Measurements from ENCODE around the gene OBSCN.

Gene OBSCN

DNA sequence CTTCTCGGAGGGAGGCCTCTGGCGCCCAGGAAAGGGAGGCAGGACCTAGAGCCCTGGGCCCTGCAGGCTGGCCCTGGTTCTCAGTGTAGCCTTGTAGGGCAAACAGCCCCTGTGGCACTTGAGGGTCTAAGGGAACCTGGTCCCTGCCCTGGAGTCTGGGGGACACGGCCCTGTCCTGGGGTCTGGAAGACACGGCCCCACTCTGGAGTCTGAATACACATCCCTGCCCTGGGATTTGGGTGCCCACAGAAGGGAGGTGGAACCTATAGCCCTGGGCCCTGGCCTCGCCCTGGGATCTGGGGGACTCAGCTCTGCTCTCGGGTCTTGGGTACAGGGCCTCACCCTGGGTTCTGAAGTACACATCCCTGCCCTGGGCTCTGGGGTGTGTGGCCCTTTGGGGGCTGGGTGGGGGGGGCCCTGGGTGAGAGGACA is 97.9 kb downstream of the OBSCN start:
- no peak for DNase-seq (ENCODE audit: low read depth in 3 of 3)

- no peak for DNase-seq (ENCODE audit: low read depth in 3 of 3)
Observed at GRCh38 chr1:228306275-228307217, 98.7 kb downstream of the OBSCN start.

DNA sequence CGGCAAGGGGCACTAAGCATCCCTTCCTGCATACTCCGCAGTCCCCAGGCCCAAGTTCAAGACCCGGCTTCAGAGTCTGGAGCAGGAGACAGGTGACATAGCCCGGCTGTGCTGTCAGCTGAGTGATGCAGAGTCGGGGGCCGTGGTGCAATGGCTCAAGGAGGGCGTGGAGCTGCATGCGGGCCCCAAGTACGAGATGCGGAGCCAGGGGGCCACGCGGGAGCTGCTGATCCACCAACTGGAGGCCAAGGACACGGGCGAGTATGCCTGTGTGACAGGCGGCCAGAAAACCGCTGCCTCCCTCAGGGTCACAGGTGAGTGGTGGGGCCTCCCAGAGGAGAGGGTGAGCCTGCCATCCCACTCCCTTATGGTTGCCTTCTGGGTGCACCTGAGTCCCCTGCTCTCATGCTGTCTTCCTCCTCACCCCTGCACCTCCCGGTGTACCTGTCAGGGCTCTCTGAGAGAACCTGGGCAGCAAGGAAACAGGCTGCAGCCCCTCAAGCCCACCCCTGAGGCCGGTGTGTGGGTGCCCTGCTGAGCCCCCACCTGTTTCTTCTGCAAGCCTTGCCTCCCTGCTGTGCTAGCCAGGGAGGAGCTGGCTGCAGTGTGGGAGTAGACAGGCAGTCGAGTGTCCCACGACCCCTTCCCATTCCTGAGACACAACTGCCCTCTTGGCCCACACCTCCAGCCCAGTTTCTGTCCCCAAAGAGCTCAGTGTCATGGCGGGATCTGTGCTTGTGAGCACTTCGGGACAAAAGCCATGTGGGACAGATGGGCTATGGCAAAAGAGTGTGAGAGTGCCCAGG is 99.6 kb downstream of the OBSCN start:
- no peak for DNase-seq (ENCODE audit: low read depth in 3 of 3)

DNA sequence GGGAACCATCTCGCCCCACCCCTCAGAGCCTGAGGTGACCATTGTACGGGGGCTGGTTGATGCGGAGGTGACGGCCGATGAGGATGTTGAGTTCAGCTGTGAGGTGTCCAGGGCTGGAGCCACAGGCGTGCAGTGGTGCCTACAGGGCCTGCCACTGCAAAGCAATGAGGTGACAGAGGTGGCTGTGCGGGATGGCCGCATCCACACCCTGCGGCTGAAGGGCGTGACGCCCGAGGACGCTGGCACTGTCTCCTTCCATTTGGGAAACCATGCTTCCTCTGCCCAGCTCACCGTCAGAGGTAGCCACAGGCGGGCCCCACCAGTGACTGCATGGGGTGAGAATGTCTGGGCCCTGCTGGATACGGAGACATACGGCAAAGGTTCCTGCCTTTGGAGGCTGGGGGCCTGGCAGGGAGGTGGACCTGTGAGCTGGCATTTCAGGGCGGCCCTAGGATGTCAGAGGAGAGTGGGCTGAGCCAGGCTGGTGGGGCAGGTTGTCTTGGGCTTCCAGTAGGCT is 100.3 kb downstream of the OBSCN start:
- no peak for DNase-seq (ENCODE audit: low read depth in 3 of 3)

GRCh38 chr1:228308628-228309325 is 100.9 kb downstream of the OBSCN start:
- DNase-seq (ENCODE audit: low read depth in 3 of 3): no peak

DNA sequence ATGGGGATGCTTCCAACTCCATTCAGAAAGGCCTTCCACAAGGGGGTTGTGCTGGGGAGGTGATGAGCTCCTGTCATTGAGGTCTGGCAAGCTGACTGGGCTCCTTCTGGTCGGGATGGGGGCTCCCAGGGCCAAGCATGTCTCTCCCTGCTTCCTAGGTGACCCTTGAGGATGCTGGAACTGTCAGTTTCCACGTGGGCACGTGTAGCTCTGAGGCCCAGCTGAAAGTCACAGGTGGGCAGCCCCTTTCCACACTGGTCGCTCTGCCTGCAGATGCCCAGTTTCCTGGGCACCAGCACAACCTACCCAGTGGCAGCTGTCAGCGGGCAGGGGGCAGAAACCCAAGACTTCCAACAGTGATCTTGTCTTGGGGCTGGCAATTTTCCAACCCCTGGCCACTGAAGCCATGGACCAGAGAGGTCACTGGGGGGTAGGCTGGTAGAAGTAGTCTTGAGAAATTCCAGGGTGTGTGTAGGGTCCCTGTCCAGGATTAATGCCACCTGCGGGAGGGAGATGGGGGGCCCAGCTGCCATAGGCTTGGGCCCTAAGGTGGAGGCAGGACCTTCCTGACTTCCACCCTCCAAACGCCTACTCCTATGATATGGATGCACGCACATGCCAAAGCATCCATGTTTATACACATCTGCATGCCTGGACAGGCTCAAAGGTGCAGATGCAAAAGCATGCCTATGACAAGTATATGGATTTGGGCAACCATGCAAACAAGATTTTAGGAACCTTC is 101.7 kb downstream of the OBSCN start:
- no peak for DNase-seq (ENCODE audit: low read depth in 3 of 3)

DNA sequence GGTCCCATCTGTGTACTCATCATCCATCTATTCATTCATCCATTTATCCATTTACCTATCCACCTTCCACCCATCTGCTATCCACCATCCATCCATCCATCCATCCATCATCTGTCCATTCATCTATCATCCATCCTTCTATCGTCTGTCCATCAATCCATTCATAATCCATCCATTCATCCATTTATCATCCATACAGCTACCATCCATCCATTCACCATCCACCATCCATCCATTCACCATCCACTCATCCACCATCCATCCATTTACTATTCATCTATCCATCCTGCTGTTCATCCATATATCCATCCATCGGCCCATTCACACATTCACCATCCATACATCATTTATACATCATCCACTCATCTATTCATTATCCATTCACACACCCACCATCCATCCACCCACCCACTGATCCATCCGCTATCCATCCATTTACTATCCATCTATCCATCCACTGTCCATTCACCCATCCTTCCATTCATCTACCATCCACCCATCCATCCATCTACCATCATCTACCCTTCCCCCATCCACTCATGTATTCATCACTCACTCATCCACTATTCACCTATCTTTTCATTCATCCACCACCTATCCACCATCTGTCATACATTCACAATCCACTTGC is 102.4 kb downstream of the OBSCN start:
- no peak for DNase-seq (ENCODE audit: low read depth in 3 of 3)

DNA sequence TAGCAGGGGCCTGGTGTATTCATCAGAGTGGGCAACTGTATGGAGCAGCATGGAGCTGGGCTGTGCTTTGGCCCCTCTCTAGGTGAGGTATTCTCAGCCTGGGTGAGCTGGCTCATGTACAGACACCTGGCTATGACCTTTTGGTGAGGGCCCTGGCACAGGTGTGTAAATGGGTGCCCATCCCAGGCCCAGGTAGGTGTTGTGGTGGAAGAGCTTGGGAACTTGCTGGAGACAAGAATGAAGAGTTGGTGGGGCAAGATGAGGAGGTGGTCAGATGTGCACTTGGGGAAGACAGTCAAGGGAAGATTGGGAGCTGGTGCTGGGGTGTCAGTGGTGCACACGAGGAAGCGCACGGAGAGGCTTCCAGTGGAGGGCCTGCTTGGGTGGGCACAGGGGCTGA is 103.2 kb downstream of the OBSCN start:
- no peak for DNase-seq (ENCODE audit: low read depth in 3 of 3)

DNA sequence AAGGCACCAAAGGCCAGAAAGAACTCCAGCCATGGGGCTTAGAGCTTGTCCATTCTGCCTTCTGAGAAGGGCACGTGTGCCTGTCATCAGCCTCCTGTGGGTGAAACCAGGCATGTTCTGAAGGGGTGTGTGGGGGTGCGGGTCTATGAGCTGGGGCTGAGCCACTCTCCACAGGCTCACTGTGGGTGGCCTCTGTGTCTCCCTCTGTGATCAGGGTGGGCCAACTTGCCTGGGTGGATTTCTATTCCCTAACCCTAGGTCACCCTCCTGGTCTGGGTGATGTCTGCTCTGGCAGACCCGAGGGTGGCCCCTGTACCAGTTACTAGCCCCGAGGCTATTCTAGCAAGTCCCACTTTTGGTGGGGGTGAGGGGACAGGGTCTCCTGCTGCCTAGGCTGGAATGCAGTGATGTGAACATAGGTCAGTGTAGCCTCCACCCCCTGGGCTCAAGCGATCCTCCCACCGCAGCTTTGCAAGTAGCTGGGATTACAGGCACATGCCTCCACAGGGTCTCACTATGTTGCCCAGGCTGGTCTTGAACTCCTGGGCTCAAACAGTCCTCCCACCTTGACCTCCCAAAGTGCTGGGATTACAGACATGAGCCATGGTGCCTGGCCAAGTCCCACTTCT is 104.4 kb downstream of the OBSCN start:
- no peak for DNase-seq (ENCODE audit: low read depth in 3 of 3)

GRCh38 chr1:228313536-228314277 is 105.9 kb downstream of the OBSCN start:
- DNase-seq (ENCODE audit: low read depth in 3 of 3): no peak

DNA sequence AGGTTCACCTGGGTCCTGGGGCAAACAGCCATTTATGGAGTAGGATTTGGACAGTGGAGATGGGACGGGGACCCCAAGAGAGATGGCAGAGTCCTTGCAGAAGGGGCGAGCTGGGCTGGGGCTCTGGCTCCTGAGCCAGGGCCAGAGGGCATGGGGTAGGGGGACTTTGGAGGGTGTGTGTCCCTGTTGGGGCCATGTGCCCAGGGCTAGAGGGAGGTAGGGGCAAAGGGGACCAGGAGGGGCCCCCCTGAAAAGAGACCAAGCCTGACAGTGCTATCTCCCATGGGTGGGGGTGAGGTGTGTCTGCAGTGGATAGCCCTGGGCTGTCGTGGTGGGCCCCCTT is 106.4 kb downstream of the OBSCN start:
- no peak for DNase-seq (ENCODE audit: low read depth in 3 of 3)

DNA sequence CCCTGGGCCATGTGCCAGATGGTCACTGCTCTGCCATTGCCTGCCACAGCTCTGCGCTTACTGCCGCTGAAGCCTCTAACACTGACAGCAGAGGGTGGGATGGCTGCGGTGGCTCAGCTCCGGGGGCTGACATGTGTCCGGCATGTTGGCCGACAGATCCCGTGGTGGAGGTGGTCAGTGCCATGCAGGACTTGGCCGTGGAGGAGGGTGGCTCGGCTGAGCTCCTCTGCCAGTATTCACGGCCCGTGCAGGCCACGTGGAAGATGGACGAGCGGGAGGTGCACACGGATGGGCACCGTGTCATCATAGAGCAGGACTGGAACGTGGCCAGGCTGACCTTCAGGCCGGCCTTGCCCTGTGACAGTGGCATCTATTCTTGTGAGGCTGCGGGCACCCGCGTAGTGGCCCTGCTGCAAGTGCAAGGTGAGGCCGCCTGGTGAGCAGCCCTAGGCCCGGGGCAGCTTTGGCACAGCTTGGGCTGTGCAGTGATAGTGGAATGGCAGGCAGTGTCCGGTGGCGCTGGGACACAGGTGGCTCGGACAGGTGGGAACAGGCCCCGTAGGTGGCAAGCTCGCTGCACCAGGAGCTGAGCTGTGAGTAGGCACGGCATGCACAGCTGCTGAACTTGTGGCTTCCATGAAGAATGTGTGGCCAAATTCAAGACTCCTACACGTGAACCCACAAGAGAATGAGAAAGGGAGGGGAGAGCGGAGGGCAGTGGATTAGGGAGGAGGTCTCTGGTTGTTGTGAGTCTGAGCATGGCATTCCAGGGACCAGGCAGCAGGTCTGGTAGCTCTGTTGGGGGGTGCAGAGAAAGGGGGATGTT is 107.0 kb downstream of the OBSCN start:
- DNase-seq (ENCODE audit: low read depth in 3 of 3): no peak

DNA sequence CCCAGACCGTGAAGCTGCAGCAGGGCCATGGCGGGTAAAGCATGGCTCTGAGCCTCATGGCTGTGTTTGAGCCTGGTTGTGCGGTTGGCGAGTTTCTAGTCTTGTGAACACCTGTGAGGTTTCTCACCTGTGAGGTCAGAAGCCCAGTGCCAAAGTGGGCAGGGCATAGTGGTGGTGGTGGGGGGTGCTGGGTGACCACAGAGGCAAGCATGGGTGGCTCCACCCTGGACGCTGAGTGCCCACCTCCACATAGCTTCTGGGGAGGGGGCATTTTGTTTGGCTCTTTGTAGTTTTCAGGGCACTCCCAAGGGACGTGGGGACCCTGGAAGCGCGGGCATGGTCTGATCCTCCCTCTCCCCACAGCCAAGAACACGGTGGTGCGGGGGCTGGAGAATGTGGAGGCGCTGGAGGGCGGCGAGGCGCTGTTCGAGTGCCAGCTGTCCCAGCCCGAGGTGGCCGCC is 107.7 kb downstream of the OBSCN start:
- no peak for DNase-seq (ENCODE audit: low read depth in 3 of 3)

- DNase-seq (ENCODE audit: low read depth in 3 of 3): no peak
Observed at GRCh38 chr1:228315945-228316588, 108.2 kb downstream of the OBSCN start.

- DNase-seq (ENCODE audit: low read depth in 3 of 3): no peak
Observed at GRCh38 chr1:228316589-228317387, 108.9 kb downstream of the OBSCN start.

- DNase-seq (ENCODE audit: low read depth in 3 of 3): no peak
Observed at GRCh38 chr1:228317411-228317828, 109.6 kb downstream of the OBSCN start.

Measured in stimulated activated CD4-positive, alpha-beta T cell treated with anti-CD3 and anti-CD28 coated beads, TNF-alpha, amount 100 ng/mL, for 24 hours (primary cell).